Measurements from ENCODE around the gene TBL3.

Gene TBL3

DNA sequence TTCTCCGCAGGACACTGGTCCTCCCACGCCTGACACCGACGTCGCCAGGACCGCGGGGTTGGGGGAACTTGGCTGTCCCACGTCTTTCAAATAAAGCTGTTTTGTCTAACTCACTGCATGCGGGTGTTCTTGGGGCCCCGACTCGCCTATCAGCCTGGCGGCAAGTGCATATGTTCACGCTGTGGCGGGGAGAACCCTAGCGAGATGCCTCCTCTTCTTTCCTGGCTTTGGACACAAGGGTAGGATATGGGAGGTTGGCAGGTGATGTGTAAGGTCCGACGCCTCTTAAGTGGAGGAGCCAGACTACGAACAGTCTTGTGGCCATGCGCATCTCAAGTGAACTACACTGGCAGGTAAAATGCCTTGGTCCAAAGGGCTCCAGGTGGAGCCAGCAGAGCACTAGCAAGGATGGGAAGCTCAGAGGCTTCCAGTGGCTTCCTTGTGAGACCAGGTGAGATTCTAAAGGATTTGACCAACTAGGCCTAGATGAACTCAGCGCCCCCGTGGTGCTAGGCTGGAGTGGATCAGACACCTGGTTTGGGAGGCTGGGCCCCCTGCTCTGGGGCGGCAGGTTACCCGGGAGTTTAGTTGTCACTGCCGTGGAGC lies 6.4 kb upstream of the TBL3 start:
- FAIRE-seq: no peak

DNA sequence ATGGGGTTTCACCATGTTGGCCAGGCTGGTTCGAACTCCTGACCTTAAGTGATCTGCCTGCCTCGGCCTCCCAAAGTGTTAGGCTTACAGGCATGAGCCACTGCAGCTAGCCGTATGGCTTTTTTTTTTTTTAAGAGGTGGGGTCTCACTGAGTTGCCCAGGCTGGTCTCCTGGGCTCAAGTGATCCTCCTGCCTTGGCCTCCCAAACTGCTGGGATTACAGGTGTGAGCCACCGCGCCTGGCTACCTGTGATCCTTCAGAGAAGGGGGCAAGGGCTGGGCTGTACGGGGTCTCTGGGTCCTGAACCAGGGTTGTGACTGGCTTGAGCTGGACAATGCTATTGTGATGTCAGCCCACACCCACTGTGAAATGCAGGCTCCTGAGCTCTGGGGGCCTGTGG lies 5.4 kb upstream of the TBL3 start, which contains the start of gene RNF151:
RNF151 (plus strand) TSS at position 397 of the 400 bp plus-strand sequence. CDS start 26 bp downstream, outside the sequence.
- FAIRE-seq: no peak

GRCh38 chr16:1968146-1968953 lies 3.5 kb upstream of the TBL3 start:
- no peak for FAIRE-seq

- FAIRE-seq: no peak
Observed at GRCh38 chr16:1972490-1972877, 631 bp downstream of the TBL3 start.

- no peak for FAIRE-seq
Observed at GRCh38 chr16:1973461-1974156, 1.8 kb downstream of the TBL3 start.

DNA sequence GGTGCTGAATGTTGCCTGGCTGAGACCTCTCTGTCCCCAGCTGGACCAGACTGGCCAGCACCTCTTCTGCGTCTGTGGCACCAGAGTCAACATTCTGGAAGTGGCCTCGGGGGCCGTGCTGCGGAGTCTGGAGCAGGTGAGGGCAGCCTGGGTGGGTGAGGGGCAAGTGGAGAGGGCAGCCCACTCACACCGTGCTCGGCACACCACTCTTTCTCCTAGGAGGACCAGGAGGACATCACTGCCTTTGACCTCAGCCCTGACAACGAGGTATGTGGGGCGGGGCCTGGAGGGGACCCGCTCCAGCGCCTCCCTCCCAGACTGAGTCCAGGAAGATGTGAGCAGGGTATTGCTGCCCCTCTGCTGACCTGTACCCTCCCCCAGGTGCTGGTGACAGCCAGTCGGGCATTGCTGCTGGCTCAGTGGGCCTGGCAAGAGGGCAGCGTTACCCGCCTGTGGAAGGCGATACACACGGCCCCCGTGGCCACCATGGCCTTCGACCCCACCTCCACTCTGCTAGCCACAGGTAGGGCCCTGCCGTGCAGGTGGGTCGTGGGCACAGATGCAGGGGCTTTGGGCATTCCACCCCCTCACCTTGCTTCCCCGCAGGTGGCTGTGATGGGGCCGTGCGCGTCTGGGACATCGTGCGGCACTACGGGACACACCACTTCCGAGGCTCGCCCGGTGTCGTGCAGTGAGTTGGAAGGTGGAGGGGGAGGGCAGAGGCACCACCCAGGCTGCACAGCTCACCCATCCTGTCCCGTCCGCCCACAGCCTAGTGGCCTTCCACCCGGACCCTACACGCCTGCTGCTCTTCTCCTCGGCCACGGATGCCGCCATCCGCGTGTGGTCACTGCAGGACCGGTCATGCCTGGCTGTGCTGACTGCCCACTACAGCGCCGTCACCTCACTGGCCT lies 2.6 kb downstream of the TBL3 start:
- FAIRE-seq: no peak

- FAIRE-seq: no peak
Observed at GRCh38 chr16:1975432-1976215, 3.8 kb downstream of the TBL3 start.

- no peak for FAIRE-seq
Observed at GRCh38 chr16:1976216-1976520, 4.3 kb downstream of the TBL3 start.

DNA sequence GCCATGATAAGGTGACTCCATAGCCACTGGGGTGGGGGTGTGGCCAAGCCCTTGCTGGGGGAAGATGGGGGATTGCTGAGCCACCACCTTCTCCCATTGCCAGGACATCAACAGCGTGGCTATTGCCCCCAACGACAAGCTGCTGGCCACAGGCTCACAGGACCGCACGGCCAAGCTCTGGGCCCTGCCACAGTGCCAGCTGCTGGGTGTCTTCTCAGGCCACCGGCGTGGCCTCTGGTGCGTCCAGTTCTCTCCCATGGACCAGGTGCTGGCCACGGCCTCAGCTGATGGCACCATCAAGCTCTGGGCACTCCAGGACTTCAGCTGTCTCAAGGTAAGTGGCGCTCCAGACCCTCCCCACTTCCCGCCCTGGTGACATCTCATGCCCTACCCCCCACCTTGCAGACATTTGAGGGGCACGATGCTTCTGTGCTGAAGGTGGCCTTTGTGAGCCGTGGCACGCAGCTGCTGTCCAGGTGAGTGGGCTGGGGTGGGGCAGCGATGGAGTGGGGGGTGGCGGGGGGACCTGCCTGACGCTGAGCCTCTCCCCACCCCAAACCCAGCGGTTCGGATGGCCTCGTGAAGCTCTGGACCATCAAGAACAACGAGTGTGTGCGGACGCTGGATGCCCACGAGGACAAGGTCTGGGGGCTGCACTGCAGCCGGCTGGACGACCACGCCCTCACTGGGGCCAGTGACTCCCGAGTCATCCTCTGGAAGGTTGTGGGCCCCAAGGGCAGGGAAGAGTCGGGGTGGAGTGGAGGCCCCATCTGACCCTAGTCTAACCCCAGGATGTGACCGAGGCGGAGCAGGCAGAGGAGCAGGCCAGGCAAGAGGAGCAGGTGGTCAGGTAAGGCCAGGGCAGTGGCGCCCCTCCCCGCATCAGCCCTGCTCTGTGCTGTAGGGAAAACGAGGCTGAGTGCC lies 5.4 kb downstream of the TBL3 start:
- no peak for FAIRE-seq

- no peak for FAIRE-seq
Observed at GRCh38 chr16:1977875-1978268, 6.0 kb downstream of the TBL3 start.

GRCh38 chr16:1978476-1979120 lies 6.7 kb downstream of the TBL3 start:
- no peak for FAIRE-seq

DNA sequence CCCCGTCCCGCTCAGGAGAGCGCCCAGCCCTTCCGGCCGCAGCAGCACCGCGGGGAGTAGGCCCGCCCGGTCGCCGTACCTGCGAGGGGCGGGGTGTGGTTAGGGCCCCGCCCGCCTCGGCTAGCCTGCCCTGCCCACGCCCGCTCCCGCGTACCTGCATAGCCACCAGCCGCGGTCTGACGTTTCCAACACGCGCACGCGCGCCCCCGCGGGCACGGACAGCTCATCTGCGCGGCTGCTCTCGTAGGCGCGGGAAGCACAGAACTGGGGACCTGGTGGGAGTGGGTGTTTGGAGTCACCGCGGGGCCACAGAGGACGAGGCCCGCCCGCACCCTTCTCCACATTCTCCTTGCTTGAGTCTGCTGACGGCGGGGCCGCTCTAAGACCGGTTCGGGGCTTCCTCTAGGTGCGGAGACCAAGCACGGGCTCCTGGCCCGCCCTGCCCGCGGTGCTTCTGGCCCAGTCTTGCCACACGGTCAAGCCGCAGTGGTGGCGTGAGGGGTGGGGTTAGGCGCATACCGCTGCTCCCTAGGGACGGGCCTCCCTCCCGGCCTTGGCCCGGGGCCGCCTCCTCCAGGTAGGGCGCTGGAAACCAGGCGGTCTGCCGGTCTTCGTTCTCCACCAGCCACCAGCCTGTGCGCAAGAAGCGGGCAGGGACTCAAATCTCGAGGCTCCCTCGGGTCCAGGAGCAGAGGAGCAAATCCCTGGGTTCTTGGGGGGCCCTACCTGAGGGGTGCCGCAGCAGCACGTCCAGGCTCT lies 7.6 kb downstream of the TBL3 start:
- FAIRE-seq: no peak

- FAIRE-seq: no peak
Observed at GRCh38 chr16:1980030-1980769, 8.3 kb downstream of the TBL3 start.

DNA sequence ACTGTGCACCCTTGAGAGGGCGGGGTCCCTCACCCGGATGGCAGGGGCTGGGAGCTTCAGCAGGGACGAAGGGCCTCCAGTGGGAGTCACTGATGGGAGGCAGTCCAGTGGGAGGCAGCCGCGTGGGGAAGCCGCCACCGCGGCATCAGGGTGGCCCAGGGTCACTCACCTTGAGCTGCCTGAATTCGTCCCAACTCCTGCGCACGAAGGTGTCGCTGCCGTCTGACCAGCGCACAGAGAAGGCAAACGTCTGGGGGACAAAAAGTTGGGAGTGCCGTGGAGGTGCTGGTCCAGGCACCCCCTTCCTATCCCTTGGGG lies 8.9 kb downstream of the TBL3 start:
- no peak for FAIRE-seq

DNA sequence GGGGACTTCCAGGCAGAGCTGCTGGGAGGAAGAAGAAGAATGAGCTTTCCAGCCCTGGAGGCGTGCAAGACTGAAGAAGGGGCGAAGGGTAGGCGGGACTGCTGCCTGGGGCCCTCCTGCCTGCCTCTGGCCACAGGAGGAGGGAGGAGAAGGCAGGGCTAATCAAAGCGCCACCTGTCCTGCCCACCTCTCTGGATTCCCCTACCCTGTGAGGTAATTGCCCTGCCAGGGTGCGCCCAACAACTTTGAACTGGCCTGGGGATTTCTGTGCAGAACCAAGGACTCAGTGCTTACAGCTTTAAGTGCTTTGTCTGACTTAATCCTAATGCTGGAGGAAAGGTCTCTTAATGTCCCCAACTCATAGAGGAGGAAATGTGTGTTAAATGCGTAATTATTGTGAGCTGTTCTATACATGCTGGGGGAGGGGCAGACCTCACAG lies 9.6 kb downstream of the TBL3 start, which contains the start of gene NOXO1:
NOXO1 (minus strand) TSS at position 72 of the 439 bp plus-strand sequence. CDS start 290 bp downstream, outside the sequence.
- FAIRE-seq: no peak

GRCh38 chr16:1982013-1982433 lies 10.2 kb downstream of the TBL3 start:
- FAIRE-seq: no peak

- no peak for FAIRE-seq
Observed at GRCh38 chr16:1982991-1983543, 11.2 kb downstream of the TBL3 start.
